Prostate gland (tissue), 2 donors: ENCODE data around the gene LRRC37B.
"Not testable (repeated sequence)": the region's sequence is repeated elsewhere in the genome, so short reads cannot be mapped to it uniquely, and the experiment has no call there.

Source experiments
- POLR2A ChIP-seq: fragments of 450-650 bp; IDR thresholded peaks from one replicate; pipeline ENCODE4 v1.6.1; 2016; ENCODE audit warnings: antibody characterized with exemption, mild to moderate bottlenecking
- POLR2AphosphoS5 ChIP-seq: sonication (generic); formaldehyde crosslinking; IDR thresholded peaks from one replicate; pipeline ENCODE4 v1.6.1; 2017; ENCODE audit warnings: antibody characterized with exemption
- TF ChIP-seq, protein P1 (sequence below), 4 experiments: fragments of 200-600 bp in 2 of 4; fragments of 450-650 bp in 2 of 4; sonication (generic) in 2 of 4; IDR thresholded peaks; 1 replicate in 3 of 4; 2 replicates in 1 of 4; pipeline ENCODE4 v1.5.1; 2016 to 2019; ENCODE audit warnings: antibody characterized with exemption in 4 of 4, mild to moderate bottlenecking in 2 of 4, moderate library complexity in 2 of 4

DNA sequence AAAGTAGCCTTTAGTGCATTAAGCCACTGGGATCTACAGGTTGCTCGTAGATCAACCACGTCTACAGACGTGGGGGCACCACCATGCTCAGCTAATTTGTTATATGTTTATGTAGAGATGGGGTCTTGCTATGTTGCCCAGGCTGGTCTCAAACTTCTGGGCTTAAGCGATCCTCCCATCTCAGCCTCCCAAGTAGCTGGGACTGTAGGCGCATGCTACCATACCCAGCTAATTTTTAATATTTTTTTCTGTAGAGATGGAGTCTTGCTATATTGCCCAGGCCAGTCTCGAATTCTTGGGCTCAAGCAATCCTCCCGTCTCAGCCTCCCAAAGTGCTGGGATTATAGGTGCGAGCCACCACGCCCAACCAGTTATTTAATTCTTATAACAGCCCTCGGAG is 49.3 kb downstream of the LRRC37B start:
- TF ChIP-seq, protein P1, sequence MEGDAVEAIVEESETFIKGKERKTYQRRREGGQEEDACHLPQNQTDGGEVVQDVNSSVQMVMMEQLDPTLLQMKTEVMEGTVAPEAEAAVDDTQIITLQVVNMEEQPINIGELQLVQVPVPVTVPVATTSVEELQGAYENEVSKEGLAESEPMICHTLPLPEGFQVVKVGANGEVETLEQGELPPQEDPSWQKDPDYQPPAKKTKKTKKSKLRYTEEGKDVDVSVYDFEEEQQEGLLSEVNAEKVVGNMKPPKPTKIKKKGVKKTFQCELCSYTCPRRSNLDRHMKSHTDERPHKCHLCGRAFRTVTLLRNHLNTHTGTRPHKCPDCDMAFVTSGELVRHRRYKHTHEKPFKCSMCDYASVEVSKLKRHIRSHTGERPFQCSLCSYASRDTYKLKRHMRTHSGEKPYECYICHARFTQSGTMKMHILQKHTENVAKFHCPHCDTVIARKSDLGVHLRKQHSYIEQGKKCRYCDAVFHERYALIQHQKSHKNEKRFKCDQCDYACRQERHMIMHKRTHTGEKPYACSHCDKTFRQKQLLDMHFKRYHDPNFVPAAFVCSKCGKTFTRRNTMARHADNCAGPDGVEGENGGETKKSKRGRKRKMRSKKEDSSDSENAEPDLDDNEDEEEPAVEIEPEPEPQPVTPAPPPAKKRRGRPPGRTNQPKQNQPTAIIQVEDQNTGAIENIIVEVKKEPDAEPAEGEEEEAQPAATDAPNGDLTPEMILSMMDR (IDR thresholded peaks at IDR 0.05), result not testable (repeated sequence)
- not testable (repeated sequence) for TF ChIP-seq POLR2AphosphoS5, POLR2A
